OCI-LY1 (cell line): ENCODE results near the gene RABEP1.

Experiments
- EZH2 ChIP-seq: fragments of 200-600 bp; sonication (generic), shearing (Covaris generic); IDR thresholded peaks from 2 replicates; pipeline ENCODE4 v1.8.0; 2017; ENCODE audit warnings: borderline replicate concordance, mixed run types, mild to moderate bottlenecking, antibody characterized with exemption, low read length, moderate library complexity, mixed read lengths
- TF ChIP-seq, protein P1 (sequence below): fragments of 200-600 bp; sonication (generic), shearing (Covaris generic); IDR thresholded peaks from 2 replicates; pipeline ENCODE4 v1.5.1; 2017; ENCODE audit warnings: mild to moderate bottlenecking, antibody characterized with exemption, low read length, moderate library complexity, mixed read lengths

DNA sequence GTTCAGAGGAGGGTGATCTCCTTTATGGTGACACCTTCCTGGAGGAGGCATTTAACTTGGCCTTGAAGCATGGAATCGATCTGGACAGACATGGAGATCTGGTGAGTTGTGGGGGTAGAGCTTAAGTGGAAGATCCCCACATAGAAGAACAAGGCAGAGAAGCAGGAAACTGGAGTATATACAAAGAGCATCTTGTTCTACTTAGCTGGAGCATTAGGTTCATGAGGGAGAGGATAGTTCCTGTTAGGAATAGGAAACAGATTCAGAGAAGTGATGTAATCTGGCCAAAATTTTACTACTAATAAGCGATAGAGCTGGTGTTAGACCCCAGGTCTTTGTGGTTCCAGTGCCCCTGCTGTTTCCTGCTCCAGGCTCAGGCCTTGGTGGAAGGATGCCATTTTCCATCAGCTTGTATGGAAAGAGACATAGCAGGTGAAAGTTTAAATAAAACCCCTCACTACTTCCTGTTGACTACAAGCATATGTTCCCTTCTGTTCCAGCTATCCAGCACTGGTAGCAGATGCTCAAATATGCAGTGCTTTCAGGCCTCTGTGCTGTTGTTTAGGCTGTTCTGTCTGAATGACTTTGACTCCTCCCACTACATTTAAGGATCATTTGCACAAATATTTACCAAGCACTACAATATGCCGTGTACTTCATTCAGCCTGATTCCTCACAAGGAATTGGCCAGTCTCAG is 147.3 kb downstream of the RABEP1 start:
- TF ChIP-seq, protein P1, sequence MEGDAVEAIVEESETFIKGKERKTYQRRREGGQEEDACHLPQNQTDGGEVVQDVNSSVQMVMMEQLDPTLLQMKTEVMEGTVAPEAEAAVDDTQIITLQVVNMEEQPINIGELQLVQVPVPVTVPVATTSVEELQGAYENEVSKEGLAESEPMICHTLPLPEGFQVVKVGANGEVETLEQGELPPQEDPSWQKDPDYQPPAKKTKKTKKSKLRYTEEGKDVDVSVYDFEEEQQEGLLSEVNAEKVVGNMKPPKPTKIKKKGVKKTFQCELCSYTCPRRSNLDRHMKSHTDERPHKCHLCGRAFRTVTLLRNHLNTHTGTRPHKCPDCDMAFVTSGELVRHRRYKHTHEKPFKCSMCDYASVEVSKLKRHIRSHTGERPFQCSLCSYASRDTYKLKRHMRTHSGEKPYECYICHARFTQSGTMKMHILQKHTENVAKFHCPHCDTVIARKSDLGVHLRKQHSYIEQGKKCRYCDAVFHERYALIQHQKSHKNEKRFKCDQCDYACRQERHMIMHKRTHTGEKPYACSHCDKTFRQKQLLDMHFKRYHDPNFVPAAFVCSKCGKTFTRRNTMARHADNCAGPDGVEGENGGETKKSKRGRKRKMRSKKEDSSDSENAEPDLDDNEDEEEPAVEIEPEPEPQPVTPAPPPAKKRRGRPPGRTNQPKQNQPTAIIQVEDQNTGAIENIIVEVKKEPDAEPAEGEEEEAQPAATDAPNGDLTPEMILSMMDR, result no peak
- no peak for TF ChIP-seq EZH2
